HG03159 (cell line): Measurements from ENCODE around the gene HERC6.
"Not testable (repeated sequence)": the region's sequence is repeated elsewhere in the genome, so short reads cannot be mapped to it uniquely, and the experiment has no call there.

Experiments
- ATAC-seq: cut with Tn5 transposase; IDR thresholded peaks from one replicate; pipeline ENCODE4 v1.9.1; 2021; ENCODE audit warnings: mild to moderate bottlenecking, moderate library complexity; ENCODE audit not compliant: unreplicated experiment

The HERC6 gene

DNA sequence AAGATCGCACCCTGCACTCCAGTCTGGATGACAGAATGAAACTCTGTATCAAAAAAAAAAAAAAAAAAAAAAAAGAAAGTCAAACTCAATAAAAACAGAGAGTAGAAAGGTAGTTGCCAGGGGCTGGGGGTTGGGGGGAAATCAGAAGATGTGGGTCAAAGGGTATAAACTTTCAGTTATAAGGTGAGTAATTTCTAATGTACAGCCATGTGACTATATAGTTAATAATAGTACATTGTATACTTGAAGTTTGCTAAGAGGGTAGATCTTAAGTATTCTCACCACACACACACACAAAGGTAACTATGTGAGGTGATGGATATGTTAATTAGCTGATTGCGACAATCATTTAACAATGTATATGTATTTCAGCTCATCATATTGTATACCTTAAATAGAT, 11.5 kb downstream of the HERC6 start:
- ATAC-seq = no peak

DNA sequence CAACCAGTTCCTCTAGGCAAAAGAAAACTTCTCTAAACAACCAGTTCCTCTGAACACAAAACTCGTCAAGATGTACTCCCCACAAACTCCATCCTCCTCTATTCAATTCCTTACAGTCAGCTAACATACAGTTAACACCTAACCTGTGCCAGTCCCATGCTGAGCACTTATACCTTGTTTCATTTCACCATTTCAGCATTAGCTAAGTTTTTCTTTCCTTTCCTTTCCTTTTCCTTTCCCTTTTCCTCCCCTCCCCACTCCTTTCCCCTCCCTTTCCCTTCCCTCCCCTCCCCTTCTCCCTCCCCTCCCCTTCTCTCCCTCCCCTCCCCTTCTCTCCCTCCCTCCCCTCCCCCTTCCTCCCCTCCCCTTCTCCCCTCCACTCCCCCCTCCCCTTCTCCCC, 13.1 kb downstream of the HERC6 start:
- ATAC-seq = no peak

DNA sequence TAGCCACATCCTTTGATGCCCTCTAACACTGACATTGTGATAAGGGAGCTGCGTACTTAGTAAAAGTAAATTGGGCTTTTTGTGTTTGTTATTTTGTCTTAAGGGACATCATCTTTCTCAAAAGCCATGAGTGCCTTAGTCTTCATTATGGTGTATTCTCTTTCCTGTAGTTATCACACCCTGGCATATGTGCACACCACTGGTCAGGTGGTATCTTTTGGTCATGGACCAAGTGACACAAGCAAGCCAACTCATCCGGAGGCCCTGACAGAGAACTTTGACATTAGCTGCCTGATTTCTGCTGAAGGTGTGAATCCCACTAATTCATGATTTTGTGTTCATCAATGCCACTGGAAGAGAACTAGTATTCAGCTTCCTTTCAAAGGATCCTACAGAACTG, 18.0 kb downstream of the HERC6 start:
- ATAC-seq = no peak

DNA sequence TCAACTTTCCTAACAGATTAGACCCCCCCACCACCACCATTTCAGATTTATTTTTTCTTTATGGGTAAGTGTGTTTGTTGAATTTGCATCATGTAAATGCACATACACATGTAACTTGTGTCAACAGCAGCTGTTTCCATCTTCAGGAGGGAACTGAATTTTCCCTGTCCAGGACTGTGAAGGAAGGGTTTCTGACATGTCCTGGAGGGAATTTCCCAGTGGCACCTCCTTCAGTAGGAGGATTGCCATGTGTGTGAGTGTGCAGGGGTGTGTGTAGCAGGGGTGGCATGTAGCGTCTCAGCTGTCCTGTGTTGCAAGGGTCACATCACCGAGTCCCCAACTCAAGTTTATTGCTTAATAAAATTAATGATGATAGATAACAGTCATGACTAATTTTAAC, 19.7 kb downstream of the HERC6 start:
- no peak for ATAC-seq

DNA sequence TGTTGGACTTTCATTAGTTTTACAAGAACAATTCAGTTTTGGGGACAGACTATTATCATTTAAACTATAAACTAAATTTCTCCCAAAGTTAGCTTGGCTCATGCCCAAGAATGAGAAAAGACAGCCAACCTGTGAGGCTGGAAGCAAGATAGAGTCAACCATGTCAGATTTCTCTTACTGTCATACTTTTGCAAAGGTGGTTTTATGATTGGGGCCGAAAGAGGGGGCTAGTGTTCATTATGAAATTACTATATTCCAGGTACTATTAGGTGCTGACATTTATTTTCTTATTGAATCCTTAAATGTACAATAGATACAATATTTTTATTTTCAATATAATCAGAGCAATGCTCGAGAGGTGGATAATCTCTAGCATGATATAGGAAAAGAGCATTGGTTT, 30.6 kb downstream of the HERC6 start:
- ATAC-seq = no peak

DNA sequence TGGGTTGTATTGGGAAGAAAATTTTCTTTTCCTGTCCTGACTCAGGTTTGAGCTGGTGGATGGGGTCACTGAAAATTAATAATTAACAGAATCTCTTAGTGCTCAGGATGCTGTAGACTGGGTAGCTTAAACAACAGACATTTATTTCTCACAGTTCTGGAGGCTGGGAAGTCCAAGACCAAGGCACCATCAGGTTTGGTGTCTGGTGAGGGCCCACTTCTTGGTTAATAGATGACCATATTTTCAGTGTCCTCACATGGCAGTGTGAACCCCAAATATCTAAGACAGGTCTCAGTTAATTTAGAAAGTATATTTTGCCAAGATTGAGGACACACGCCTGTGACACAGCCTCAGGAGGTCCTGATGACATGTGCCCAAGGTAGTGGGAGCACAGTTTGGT, 31.1 kb downstream of the HERC6 start:
- ATAC-seq = no peak

DNA sequence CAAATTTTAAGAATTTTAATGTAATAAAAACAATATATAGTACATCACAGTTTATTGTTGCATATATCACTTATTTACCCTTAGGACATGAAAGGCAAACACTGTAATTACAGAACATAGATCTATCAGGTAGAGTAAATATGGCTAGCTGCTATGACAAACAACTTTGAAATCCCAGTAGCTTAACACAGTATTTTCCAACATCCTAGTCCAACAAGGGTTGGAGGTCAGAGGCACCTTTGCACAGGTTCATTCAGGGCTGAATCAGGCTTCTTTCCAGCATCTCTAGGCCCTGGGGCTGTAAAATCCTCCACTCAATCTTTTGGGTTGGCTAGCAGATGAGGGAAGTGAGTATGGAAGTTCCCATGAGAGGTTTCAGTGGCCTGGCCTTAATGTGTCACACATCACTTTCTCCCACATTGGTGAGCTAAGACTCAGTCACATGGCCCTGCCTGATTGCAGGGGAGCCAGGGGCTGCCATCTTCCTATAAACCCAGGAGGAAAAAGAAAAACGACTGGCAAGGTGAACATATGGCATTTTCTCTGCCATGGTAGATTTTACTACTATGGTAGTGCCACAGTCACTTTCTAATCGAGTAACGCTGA, 32.9 kb downstream of the HERC6 start:
- ATAC-seq = no peak

DNA sequence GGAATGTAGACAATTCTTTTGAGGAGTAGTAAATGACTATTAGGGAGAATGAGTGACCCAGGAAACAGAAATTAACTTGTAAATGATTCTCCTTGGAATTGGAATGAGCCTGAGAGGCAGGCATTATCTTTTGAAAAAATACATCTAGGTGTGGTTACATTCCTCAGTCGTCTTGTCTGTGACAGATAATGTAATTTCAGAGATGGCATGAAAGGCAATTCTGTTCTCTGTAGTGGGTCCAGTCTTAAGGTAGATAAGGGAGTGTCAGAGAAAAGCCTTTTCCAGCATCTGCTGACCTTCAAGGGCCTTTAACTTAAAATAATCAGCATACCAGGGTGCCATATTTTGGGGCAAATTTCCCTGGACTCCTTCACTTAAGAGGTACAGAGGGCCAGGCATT, 35.1 kb downstream of the HERC6 start:
- no peak for ATAC-seq

DNA sequence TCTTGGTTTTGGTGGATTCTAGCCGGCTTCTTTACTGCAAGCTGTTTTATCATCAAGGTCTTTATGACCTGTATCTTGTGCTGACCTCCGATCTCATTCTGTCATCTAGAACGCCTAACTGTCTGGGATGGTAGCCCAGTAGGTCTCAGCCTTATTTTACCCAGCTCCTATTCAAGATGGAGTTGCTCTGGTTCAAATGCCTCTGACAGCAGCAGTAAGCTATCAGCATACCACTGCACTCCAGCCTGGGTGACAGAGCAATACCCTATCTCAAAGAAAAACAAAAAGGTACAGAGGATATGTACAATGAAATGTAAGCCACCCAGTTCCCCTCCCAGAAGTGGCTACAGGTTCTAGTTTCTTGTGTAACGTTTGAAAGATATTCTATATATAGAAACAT, 36.1 kb downstream of the HERC6 start:
- ATAC-seq = no peak

DNA sequence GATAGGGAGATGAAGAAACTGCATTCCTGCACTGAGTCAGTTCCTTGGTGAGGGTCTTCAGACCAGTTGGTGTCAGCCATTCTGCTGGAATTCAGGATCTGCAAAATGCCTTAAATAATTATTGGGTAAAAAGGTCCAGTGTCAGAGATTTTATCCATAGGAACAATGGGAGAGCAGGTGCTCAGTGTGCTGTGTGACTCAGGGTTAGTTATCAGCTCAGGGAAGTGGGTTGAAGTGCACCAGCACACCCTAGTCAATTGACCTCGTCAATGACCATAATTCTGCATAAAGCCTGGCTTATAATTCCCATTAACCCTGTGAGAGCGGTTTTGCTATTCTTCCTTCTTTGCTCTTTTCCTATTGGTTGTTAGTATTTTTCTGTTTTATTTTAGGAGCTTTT, 37.3 kb downstream of the HERC6 start:
- ATAC-seq = no peak

DNA sequence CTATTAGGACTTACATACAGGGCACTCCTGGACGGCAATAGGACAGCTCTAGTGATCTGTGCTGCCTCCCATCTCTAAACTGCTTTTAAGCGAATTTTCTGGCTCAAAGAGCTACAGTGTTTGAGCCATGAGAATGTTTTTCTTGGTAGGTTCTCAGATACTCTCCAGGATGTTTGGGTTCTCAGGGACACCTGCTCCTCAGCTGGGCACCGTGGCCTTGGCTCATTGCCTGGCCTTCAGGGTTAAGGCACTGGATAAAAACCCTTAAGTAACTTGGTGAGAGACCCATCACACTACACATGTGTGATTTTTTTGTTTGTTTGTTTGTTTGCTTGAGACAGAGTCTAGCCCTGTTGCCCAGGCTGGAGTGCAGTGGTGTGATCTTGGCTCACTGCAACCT, 39.8 kb downstream of the HERC6 start:
- ATAC-seq = no peak

DNA sequence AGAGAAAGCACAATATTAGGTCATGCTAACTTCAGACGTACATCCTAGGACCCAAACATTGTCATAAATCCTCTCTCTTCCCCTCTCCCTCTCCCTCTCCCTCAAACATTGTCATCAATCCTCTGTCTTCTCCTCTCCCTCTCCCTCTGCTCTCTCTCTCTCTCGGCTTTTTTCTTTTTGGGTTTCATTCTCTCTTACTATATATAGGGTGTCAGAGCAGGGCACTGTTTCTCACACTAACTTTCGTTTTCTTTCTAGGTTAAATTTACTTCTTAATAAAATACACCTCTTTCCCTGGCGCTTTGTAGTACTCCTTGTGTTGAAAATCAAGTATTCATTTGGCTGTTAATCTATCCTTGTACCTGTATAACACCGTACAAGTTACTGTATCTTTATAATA, 41.2 kb downstream of the HERC6 start:
- ATAC-seq = no peak

DNA sequence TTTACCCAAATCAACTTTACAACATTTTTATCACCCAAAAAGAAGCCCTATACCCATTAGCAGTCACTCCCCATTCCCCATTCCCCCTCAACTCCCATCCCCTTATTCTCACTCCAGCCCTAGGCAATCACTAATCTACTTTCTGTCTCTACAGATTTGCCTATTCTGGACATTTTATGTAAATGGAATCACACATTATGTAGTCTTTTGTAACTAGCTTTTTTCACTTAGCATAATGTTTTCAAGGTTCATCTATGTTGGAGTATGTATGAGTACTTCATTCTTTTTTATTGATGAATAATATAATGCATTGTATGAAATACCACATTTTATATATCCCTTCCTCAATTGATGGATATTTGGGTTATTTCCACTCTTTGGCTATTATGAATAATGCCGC, 42.2 kb downstream of the HERC6 start:
- ATAC-seq = no peak

DNA sequence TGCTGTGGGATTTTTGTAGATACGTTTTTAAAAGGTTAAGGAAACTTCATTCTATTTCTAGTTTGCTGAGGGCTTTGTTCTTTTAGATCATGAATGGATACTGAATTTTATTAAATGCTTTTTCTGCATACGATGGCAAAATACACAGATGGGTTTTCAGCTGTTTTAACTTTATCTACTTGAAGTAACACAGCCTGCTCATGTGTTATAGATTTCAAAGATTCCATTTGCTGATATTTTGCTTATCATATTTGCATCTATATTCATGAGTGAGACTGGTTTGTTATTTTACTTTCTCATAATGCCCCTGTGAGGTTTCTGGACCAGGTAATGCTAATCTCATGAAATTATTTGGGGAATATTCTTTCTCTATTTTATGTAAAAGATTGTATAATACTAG, 43.8 kb downstream of the HERC6 start:
- ATAC-seq = no peak

DNA sequence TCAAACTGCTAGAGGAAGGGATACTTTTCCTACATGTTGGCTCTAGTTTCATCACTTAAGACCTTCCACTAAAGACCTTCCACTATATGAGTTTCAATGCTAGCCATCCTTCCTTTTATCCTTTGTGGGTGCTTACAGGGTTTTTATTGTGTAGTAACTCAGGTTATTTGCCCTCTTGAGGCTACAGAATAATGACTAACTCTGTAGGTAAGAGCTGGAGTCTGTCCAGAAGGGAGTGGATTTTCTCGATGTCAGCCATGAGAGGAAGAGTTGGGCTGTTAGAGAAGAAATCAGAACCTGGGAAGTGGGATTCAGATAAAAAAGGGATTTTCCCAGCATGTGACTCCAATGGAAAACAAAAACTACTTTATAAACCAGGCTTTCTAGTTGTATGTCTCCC, 50.7 kb downstream of the HERC6 start:
- ATAC-seq = no peak

DNA sequence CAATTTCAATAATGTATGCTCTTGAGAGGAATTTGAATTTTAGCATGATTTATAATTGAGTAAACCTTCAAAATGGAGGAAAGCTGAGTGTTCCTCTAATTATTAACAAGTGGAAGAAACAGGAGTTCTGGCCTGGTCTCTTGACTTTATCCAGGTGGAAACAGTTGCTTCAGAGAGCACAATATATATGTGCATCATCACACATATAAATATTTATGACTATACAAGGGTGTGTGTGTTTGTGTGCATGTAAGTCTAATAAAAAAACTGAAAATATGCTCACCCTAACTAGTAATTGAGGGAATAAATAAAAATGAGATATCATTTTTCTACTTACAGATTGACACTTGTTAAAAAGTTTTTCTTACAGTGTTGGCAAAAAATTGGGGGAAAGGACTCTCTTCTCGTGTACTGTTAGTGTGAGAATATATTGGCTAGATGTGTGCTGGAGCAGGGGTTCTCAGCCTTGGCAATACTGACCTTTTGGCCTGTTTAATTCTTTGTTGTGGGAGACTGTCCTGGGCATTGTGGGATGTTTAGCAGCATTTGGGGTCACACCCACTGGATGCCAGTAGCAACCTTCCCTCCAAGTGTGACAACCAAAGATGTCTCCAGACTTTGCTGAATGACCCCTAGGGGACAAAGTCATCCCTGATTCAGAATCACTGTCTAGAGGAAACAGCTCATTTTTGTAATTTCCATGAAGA, 57.5 kb downstream of the HERC6 start:
- no peak for ATAC-seq

DNA sequence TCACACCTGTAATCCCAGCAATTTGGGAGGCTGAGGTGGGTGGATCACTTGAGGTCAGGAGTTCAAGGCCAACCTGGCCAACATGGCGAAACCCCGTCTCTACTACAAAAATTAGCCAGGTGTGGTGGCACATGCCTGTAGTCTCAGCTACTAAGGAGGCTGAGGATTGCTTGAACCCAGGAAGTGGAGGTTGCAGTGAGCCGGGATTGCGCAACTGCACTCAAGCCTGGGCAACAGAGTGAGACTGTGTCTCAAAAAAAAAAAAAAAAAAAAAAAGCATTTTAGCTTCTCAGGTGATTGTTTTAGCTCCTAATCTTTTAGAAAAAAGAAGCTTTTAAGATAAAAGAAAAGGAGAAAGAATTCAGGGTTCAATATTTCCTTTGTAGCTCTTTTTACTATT, 59.2 kb downstream of the HERC6 start:
- not testable (repeated sequence) for ATAC-seq

DNA sequence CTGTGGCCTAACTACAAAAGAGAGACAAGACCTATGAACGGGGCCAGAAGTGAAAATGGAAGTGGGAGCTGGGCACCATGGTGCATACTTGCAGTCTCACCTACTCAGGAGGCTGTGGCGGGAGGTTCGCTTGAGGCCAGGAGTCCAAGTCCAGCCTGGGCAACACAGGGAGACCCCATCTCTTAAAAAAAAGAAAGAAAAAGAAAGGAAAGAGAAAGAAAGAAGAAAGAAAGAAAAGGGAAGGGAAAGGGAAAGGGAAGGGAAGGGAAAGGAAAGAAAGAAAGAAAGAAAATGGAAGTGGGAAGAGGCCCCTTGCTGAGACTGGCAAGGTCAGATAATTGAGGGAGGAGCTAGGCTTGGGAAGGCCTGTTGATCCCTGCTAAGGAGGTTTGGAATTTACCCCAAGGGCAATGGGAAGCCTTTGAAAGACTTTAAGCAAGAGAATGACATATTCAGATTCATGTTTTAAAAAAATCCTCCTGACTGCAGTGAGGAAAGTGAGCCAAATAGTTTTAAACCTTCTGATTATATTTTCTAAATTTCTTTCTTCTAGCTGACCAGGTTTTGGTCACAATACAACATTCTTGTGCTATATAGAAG, 60.6 kb downstream of the HERC6 start:
- no peak for ATAC-seq

DNA sequence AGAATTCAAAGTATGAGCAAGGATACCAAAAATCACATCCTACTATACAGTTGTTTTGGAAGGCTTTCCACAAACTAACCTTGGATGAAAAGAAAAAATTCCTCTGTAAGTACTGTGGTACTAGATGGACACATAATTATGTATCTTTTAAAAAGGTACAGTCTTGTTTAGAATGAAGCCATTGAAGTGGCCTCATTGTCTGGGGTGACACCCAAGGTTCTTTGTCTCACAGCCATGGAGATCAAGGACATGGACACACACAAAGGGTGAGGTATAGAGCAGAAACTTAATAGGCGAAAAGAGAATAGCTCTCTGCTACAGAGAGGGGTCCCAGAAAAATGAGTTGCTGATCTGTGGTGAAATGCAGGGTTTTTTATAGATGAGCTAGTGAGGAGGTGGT, 61.5 kb downstream of the HERC6 start:
- no peak for ATAC-seq

DNA sequence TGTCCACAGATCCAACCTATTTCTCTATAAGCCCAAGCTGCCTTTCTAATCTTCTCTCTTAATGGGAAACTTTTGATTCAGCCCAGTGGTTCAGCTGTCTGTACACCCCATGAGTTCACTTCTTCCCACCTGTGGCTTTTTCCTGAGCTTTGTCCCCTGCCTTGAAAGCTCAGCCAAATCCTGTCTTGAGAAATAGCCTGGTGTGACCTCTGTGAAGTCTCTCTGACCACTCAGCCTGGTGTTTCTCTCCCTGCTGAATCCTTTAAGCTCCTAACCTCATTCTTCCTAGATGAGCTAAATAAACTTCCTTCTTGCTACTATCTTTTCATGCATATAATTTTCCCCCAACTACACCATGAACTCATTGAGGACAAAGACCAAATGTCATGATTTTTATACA, 63.0 kb downstream of the HERC6 start:
- no peak for ATAC-seq

DNA sequence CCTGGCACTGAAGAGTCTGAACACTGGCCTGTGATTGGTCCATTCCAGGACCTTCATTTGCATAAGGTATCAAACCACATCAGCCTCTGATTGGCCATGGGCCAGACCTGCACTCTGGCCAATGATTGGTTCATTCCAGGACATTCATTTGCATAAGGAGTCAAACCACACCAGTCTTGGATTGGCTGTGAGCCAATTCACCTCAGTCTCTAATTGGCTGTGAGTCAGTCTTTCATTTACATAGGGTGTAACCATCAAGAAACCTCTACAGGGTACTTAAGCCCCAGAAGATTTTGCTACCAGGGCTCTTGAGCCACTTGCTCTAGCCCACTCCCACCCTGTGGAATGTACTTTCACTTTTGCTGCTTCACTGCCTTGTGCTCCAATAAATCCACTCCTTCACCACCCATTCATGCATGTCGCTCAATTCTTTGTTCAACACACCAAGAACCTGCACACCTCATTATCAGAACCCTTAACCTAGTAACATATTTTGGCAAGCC, 64.1 kb downstream of the HERC6 start:
- no peak for ATAC-seq

DNA sequence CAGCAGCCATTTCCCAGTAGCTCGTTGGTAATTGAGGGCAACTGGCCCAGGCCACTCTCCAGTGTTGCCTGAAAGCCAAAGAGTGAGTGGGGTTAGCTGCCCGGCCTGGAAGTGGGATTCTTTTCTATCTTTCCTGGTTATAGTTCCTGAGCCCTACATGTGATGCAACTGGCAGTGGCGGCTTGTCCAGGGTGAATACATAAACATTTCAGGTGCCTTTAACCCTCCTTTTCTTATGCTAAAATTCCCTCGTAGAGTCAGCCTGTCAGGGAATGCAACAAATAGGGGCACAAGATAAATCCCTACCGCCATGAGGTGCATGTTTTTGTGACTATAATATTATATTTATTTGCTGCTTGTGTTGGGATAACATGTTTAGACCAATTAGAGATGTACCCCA, 64.8 kb downstream of the HERC6 start:
- ATAC-seq = no peak

DNA sequence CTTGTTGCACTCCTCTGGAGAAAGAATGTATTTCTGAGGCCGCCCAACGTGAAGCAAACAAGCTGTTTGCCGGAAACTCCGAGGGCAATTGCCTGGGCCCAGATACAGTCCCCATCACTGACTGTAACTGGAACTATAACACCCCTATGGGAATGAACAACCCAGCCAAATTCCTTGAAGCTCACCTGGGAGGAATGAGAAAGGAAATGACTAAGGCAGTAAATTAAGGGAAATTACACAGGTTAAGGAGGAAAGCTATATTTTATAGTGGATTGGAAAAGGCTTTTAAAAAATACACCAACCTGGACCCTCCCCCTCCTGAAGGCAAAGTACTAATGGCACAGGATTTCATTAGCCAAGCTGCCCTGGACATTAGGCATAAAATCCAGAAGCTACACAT, 66.6 kb downstream of the HERC6 start:
- ATAC-seq = no peak
